Peyer's patch (tissue), 4 donors: Measurements from ENCODE around the gene WNT9A. TPM values are rescaled to one million over a fixed set of nuclear protein-coding genes. Genes with fewer than 3 reads are reported as not detected.

Experiments
- DNase-seq, 3 donors: peaks; one replicate each; pipeline ENCODE4 v3.0.0-alpha.2; 2017 to 2019
- H3K27ac ChIP-seq, 4 donors: fragments of 200-600 bp; sonication (generic); one replicate each; pipeline ENCODE4 v1.5.1; 2016 to 2019
- H3K27me3 ChIP-seq, 2 donors: fragments of 200-600 bp; sonication (generic); one replicate each; pipeline ENCODE4 v1.5.1; 2019
- H3K36me3 ChIP-seq, 3 donors: fragments of 200-600 bp; sonication (generic); one replicate each; pipeline ENCODE4 v1.5.1; 2016 to 2019
- H3K4me1 ChIP-seq, 4 donors: fragments of 200-600 bp; sonication (generic); one replicate each; pipeline ENCODE4 v1.5.1; 2016 to 2019
- H3K4me3 ChIP-seq, 4 donors: fragments of 200-600 bp; sonication (generic); 1 replicate in 3 of 4; 2 replicates in 1 of 4; pipeline ENCODE4 v1.5.1; 2016 to 2019; ENCODE audit warnings: mild to moderate bottlenecking in 1 of 4
- H3K9me3 ChIP-seq, 4 donors: fragments of 200-600 bp; sonication (generic); one replicate each; pipeline ENCODE4 v1.5.1; 2016 to 2019; ENCODE audit warnings: mild to moderate bottlenecking in 1 of 4
- CTCF ChIP-seq, 6 experiments: fragments of 450-650 bp in 4 of 6; fragments of 200-600 bp in 2 of 6; sonication (generic) in 1 of 6; IDR thresholded peaks; one replicate each; pipeline ENCODE4 v1.5.1; 2017 to 2019; ENCODE audit warnings: antibody characterized with exemption in 6 of 6, mild to moderate bottlenecking in 3 of 6, moderate library complexity in 1 of 6
- POLR2A ChIP-seq, 2 donors: fragments of 450-650 bp; IDR thresholded peaks; one replicate each; pipeline ENCODE4 v1.5.1; 2017; ENCODE audit warnings: antibody characterized with exemption in 2 of 2, mild to moderate bottlenecking in 2 of 2, moderate library complexity in 2 of 2
- total RNA-seq, 4 donors: library from RNA; depleted of rRNA; stranded (reverse); fragments of >200 nt; gene quantifications; one replicate each; pipeline ENCODE4 v1.1.0, GENCODE V29; 2016

Gene WNT9A
- total RNA-seq, 4 donors from 2014 or later, result 0.83 to 3.5 (median 2.6) TPM

- H3K36me3 ChIP-seq, result no peaks in the 10 kb centered on the region
- no peaks in the 10 kb centered on the region for H3K4me1 ChIP-seq
- no peaks in the 10 kb centered on the region for H3K27me3 ChIP-seq
- no peaks in the 10 kb centered on the region for H3K9me3 ChIP-seq
- DNase-seq, result no peak
- H3K4me3 ChIP-seq, result no peak overlapping the region
- TF ChIP-seq CTCF (IDR thresholded peaks at IDR 0.05), result no peak
- no peak for TF ChIP-seq POLR2A (IDR thresholded peaks at IDR 0.05)
- H3K27ac ChIP-seq, result no peak overlapping the region
Observed at GRCh38 chr1:227903061-227903521, 44.6 kb downstream of the WNT9A start.

- Histone ChIP-seq H3K9me3 (no peaks in the 10 kb centered on the region), H3K36me3 (no peaks in the 10 kb centered on the region), H3K27me3 (no peaks in the 10 kb centered on the region), H3K27ac (no peak overlapping the region), H3K4me3 (no peak overlapping the region), H3K4me1 (no peaks in the 10 kb centered on the region)
- no peak for DNase-seq
- TF ChIP-seq POLR2A (IDR thresholded peaks at IDR 0.05) (no peak), CTCF (IDR thresholded peaks at IDR 0.05) (no peak)
Observed at GRCh38 chr1:227902641-227902990, 45.1 kb downstream of the WNT9A start.

- Histone ChIP-seq H3K27me3 (no peaks in the 10 kb centered on the region), H3K36me3 (no peaks in the 10 kb centered on the region), H3K4me3 (no peak overlapping the region), H3K27ac (no peak overlapping the region), H3K9me3 (no peaks in the 10 kb centered on the region), H3K4me1 (no peaks in the 10 kb centered on the region)
- TF ChIP-seq POLR2A (IDR thresholded peaks at IDR 0.05) (no peak), CTCF (IDR thresholded peaks at IDR 0.05) (no peak)
- no peak for DNase-seq
Observed at GRCh38 chr1:227901906-227902640, 45.7 kb downstream of the WNT9A start.

GRCh38 chr1:227901239-227901905 is 46.4 kb downstream of the WNT9A start:
- Histone ChIP-seq H3K36me3 (no peaks in the 10 kb centered on the region), H3K4me3 (no peak overlapping the region), H3K27me3 (no peaks in the 10 kb centered on the region), H3K4me1 (no peaks in the 10 kb centered on the region), H3K27ac (no peak overlapping the region), H3K9me3 (no peaks in the 10 kb centered on the region)
- no peak for TF ChIP-seq CTCF (IDR thresholded peaks at IDR 0.05)
- TF ChIP-seq POLR2A (IDR thresholded peaks at IDR 0.05), result no peak
- DNase-seq, result no peak

GRCh38 chr1:227900571-227901051 is 47.1 kb downstream of the WNT9A start:
- Histone ChIP-seq H3K27me3 (no peaks in the 10 kb centered on the region), H3K9me3 (no peaks in the 10 kb centered on the region), H3K4me1 (no peaks in the 10 kb centered on the region), H3K36me3 (no peaks in the 10 kb centered on the region), H3K27ac (no peak overlapping the region), H3K4me3 (no peak overlapping the region)
- TF ChIP-seq CTCF (IDR thresholded peaks at IDR 0.05), result no peak
- TF ChIP-seq POLR2A (IDR thresholded peaks at IDR 0.05), result no peak
- peak in 1 of 3 donors; percentile 38 for DNase-seq
